Heart right ventricle (tissue), 16 donors: ENCODE data around the gene SLC32A1. TPM values are rescaled to one million over a fixed set of nuclear protein-coding genes. Genes with fewer than 3 reads are reported as not detected.

Experiments
- ATAC-seq, 8 donors: fragments of 200-7000 bp; cut with Tn5 transposase; one replicate each; pipeline ENCODE4 v1.9.1; 2020; ENCODE audit warnings: mild to moderate bottlenecking in 8 of 8, moderate library complexity in 8 of 8, moderate number of reproducible peaks in 1 of 8
- DNase-seq, 2 donors: peaks; one replicate each; pipeline ENCODE4 v3.0.0-alpha.2; 2020
- H3K27ac ChIP-seq, 10 donors: fragments of 200-600 bp; sonication (generic) in 2 of 10; one replicate each; pipeline versions ENCODE4 v1.5.0 to v1.8.0; 2020 to 2022; ENCODE audit warnings: mild to moderate bottlenecking in 3 of 10
- H3K27me3 ChIP-seq, 7 donors: fragments of 200-600 bp; one replicate each; pipeline ENCODE4 v1.8.0; 2021 to 2022; ENCODE audit warnings: mild to moderate bottlenecking in 2 of 7
- H3K36me3 ChIP-seq, 9 donors: fragments of 200-600 bp; sonication (generic) in 1 of 9; one replicate each; pipeline versions ENCODE4 v1.5.0 to v1.8.0; 2020 to 2022; ENCODE audit warnings: mild to moderate bottlenecking in 2 of 9
- H3K4me1 ChIP-seq, 9 donors: fragments of 200-600 bp; sonication (generic) in 1 of 9; one replicate each; pipeline versions ENCODE4 v1.5.0 to v1.8.0; 2020 to 2022; ENCODE audit warnings: mild to moderate bottlenecking in 4 of 9
- H3K4me3 ChIP-seq, 10 donors: fragments of 200-600 bp; sonication (generic) in 2 of 10; one replicate each; pipeline versions ENCODE4 v1.5.0 to v1.8.0; 2020 to 2022; ENCODE audit warnings: mild to moderate bottlenecking in 7 of 10, moderate library complexity in 2 of 10
- H3K9me3 ChIP-seq, 11 donors: fragments of 200-600 bp in 10 of 11; sonication (generic) in 2 of 11; one replicate each; pipeline versions ENCODE4 v1.5.0 to v1.8.0; 2013 to 2022; ENCODE audit warnings: mild to moderate bottlenecking in 2 of 11, control low read depth in 1 of 11, moderate library complexity in 1 of 11
- CTCF ChIP-seq, 9 donors: fragments of 200-600 bp; sonication (generic) in 2 of 9; IDR thresholded peaks; one replicate each; pipeline versions ENCODE4 v1.5.0 to v1.8.0; 2021 to 2022; ENCODE audit warnings: antibody characterized with exemption in 9 of 9, mild to moderate bottlenecking in 5 of 9, moderate library complexity in 1 of 9
- WGBS, 2 donors: extraction: QIAGEN DNeasy Blood & Tissue Kit; methylation state at CpG; one replicate each; pipeline ENCODE4 v1.1.7; 2013; ENCODE audit warnings: inconsistent platforms in 1 of 2; 5-methylcytosine and 5-hydroxymethylcytosine counted together
- intact Hi-C, 10 donors: fragments of 100-400 bp; cut with DNase I; formaldehyde crosslinking; loops; one replicate each; pipeline versions ENCODE4 v1.11.1 to v1.14.2; 2022
- polyA plus RNA-seq, 2 donors: library from polyadenylated mRNA; stranded (reverse); fragments of 200-250 nt; gene quantifications; one replicate each; pipeline ENCODE4 v1.2.3, GENCODE V29; 2013
- total RNA-seq, 10 donors: library from RNA; stranded (reverse); fragmentation: NEBNext Ultra II Directional in 3 of 10; extraction: Animal tissue kit (Norgen Biotek cat#: 25700) in 3 of 10; gene quantifications; one replicate each; pipeline versions ENCODE4 v1.2.1 to v1.2.4, GENCODE V29; 2021 to 2023
- donor health status: Arrhythmogenic right ventricular cardiomyopathy.
- donor health status: ischemic (EF 13 %, LVEDD 7.1; RV severe dilation, severe dysfunction).
- donor health status: healthy with polysubstance abuse.
- donor health status: DM: no; HTN: yes; CAD: no.
- donor health status: DM: no; HTN: no; CAD: no.
- donor health status: ischemic (EF 25% LVEDD 6.9; RV normal size, moderate dysfunction).
- donor health status: ischemic (EF 25% LVEDD 5.7; RV mildly dilated, moderate dysfunction).
- donor health status: healthy.
- donor health status: DM: yes; HTN: yes; CAD: no.
- donor health status: Ischemic cardiomyopathy.
- donor health status: ischemic (EF 35%, LVEDD 5.7; RV mildly dilated, moderate dysfunction).
- donor health status: nonischemic (EF 11% LVEDD 7.7; RV severe dilation, severe dysfunction).
- donor health status: DM: yes; HTN: yes; CAD: no.
- donor health status: PGD.
- donor health status: ischemic (EF 29% LVEDD 5.4; RV normal size, mild dysfunction).
- donor health status: nonischemic (EF 23%, LVEDD 6.1; RV moderate dilation, normal function).

SLC32A1 gene
- total and polyA plus RNA-seq, 12 donors: not detected

- DNase-seq (no peak), ATAC-seq (no peak)
- H3K27me3 ChIP-seq: peaks cover 48 to 99% (median 95%) of the 10 kb centered on the region in 7 donors
- H3K36me3 ChIP-seq: peaks cover 0 to 5% (median 0%) of the 10 kb centered on the region in 9 donors
- peaks cover 0 to 40% (median 25%) of the 10 kb centered on the region in 9 donors for H3K4me1 ChIP-seq
- H3K9me3 ChIP-seq: no peaks in the 10 kb centered on the region
- intact Hi-C loops: no loop called here
- no peak for TF ChIP-seq CTCF (IDR thresholded peaks at IDR 0.05)
- whole genome bisulfite sequencing, 2 donors: 1 to 3% methylated on average over 7 of the region's 7 CpGs
- H3K4me3 ChIP-seq: no peak overlapping the region
- no peak overlapping the region for H3K27ac ChIP-seq
Observed at GRCh38 chr20:38722683-38723016, 1.6 kb upstream of the SLC32A1 start.

GRCh38 chr20:38723017-38723847 lies 1.1 kb upstream of the SLC32A1 start:
- intact Hi-C loops: no loop called here
- ATAC-seq (no peak), DNase-seq (no peak)
- Histone ChIP-seq H3K4me1 (peaks cover 0 to 46% (median 31%) of the 10 kb centered on the region in 9 donors), H3K9me3 (no peaks in the 10 kb centered on the region), H3K4me3 (no peak overlapping the region), H3K36me3 (peaks cover 0 to 9% (median 0%) of the 10 kb centered on the region in 9 donors), H3K27me3 (peaks cover 52 to 99% (median 95%) of the 10 kb centered on the region in 7 donors), H3K27ac (no peak overlapping the region)
- WGBS, 2 donors: 1 to 2% methylated on average over 56 of the region's 56 CpGs
- no peak for TF ChIP-seq CTCF (IDR thresholded peaks at IDR 0.05)

- no peak overlapping the region for H3K27ac ChIP-seq
- peaks cover 0 to 57% (median 44%) of the 10 kb centered on the region in 9 donors for H3K4me1 ChIP-seq
- WGBS, 2 donors: 2 to 3% methylated on average over 46 of the region's 46 CpGs
- ATAC-seq: no peak
- intact Hi-C loops: loop anchor here in 1 of 10 donors (5.0 kb wide), 1 partner anchor 72 kb away; no protein-coding TSS in a partner anchor
- H3K9me3 ChIP-seq: no peaks in the 10 kb centered on the region
- H3K4me3 ChIP-seq: no peak overlapping the region
- DNase-seq: no peak
- TF ChIP-seq CTCF (IDR thresholded peaks at IDR 0.05): no peak
- peaks cover 63 to 99% (median 98%) of the 10 kb centered on the region in 7 donors for H3K27me3 ChIP-seq
- peaks cover 0 to 9% (median 0%) of the 10 kb centered on the region in 9 donors for H3K36me3 ChIP-seq
Observed at GRCh38 chr20:38724626-38725147, 401 bp downstream of the SLC32A1 start.

- no peak overlapping the region for H3K27ac ChIP-seq
- ATAC-seq (no peak), DNase-seq (no peak)
- 4 to 5% methylated on average over 35 of the region's 35 CpGs for WGBS, 2 donors
- H3K36me3 ChIP-seq: peaks cover 0 to 9% (median 0%) of the 10 kb centered on the region in 9 donors
- no peak for TF ChIP-seq CTCF (IDR thresholded peaks at IDR 0.05)
- no peak overlapping the region for H3K4me3 ChIP-seq
- H3K27me3 ChIP-seq: peaks cover 70 to 99% (median 98%) of the 10 kb centered on the region in 7 donors
- H3K4me1 ChIP-seq: peaks cover 0 to 61% (median 44%) of the 10 kb centered on the region in 9 donors
- intact Hi-C loops: loop anchor here in 1 of 10 donors (5.0 kb wide), 1 partner anchor 73 kb away; no protein-coding TSS in a partner anchor
- no peaks in the 10 kb centered on the region for H3K9me3 ChIP-seq
Observed at GRCh38 chr20:38725148-38725901, 1.0 kb downstream of the SLC32A1 start.
